Left lung (tissue), 10 donors: Measurements from ENCODE around the gene SPTLC1. TPM values are rescaled to one million over a fixed set of nuclear protein-coding genes. Genes with fewer than 3 reads are reported as not detected.
A peak's percentile ranks its signal among the peaks of the same experiment; 100 is the strongest.

ENCODE experiments used
- ATAC-seq: fragments of 200-7000 bp; cut with Tn5 transposase; one replicate; pipeline ENCODE4 v1.9.1; 2020; ENCODE audit warnings: moderate library complexity
- DNase-seq, 4 donors: peaks; one replicate each; pipeline ENCODE4 v3.0.0-alpha.2; 2013 to 2020
- H3K27ac ChIP-seq, 2 donors: fragments of 200-600 bp; sonication (generic) in 1 of 2; one replicate each; pipeline versions ENCODE4 v1.5.0 to v1.8.0; 2020 to 2021
- H3K27me3 ChIP-seq, 2 donors: fragments of 200-600 bp; sonication (generic) in 1 of 2; one replicate each; pipeline versions ENCODE4 v1.5.0 to v1.8.0; 2020 to 2021
- H3K36me3 ChIP-seq, 2 donors: fragments of 200-600 bp; sonication (generic) in 1 of 2; one replicate each; pipeline versions ENCODE4 v1.5.0 to v1.8.0; 2020 to 2021
- H3K4me1 ChIP-seq, 2 donors: fragments of 200-600 bp; one replicate each; pipeline ENCODE4 v1.8.0; 2021
- H3K4me3 ChIP-seq, 2 donors: fragments of 200-600 bp; sonication (generic) in 1 of 2; one replicate each; pipeline versions ENCODE4 v1.5.0 to v1.8.0; 2020 to 2021; ENCODE audit warnings: mild to moderate bottlenecking in 1 of 2
- H3K9me3 ChIP-seq, 2 donors: fragments of 200-600 bp; sonication (generic) in 1 of 2; one replicate each; pipeline versions ENCODE4 v1.5.0 to v1.8.0; 2020 to 2021
- CTCF ChIP-seq, 2 donors: fragments of 200-600 bp; sonication (generic) in 1 of 2; IDR thresholded peaks; one replicate each; pipeline versions ENCODE4 v1.5.0 to v1.8.0; 2021; ENCODE audit warnings: antibody characterized with exemption in 2 of 2
- intact Hi-C, 2 donors: fragments of 100-400 bp; cut with DNase I; formaldehyde crosslinking; loops; one replicate each; pipeline versions ENCODE4 v1.11.2 to v1.14.2; 2022
- polyA plus RNA-seq, 6 donors: library from polyadenylated mRNA; unstranded; fragments of 120-200 nt; gene quantifications; one replicate each; pipeline ENCODE4 v1.2.1, GENCODE V29; 2013; ENCODE audit not compliant: insufficient read length in 6 of 6
- total RNA-seq, 2 donors: library from RNA; stranded (reverse); fragmentation: NEBNext Ultra II Directional; extraction: Animal tissue kit (Norgen Biotek cat#: 25700); gene quantifications; one replicate each; pipeline ENCODE4 v1.2.1, GENCODE V29; 2021
- donor health status: DM: no; HTN: yes; CAD: no.
- donor health status: DM: no; HTN: no; CAD: no.

SPTLC1 gene
- total and polyA plus RNA-seq, 8 donors: 68.0 to 91.6 (median 81.7) TPM

GRCh38 chr9:92132501-92132900 is 17.3 kb upstream of the SPTLC1 start:
- DNase-seq (no peak), ATAC-seq (no peak)
- no peaks in the 10 kb centered on the region for H3K36me3 ChIP-seq
- peaks cover 0 to 7% of the 10 kb centered on the region in 2 donors for H3K4me1 ChIP-seq
- peaks cover 0 to 12% of the 10 kb centered on the region in 2 donors for H3K27me3 ChIP-seq
- no peak overlapping the region for H3K27ac ChIP-seq
- no peak overlapping the region for H3K4me3 ChIP-seq
- TF ChIP-seq CTCF (IDR thresholded peaks at IDR 0.05): no peak
- H3K9me3 ChIP-seq: no peaks in the 10 kb centered on the region
- intact Hi-C loops: loop anchor here in 1 of 2 donors (10.0 kb wide), 1 partner anchor 512 kb away; no protein-coding TSS in a partner anchor

GRCh38 chr9:92122800-92123199 is 7.6 kb upstream of the SPTLC1 start:
- no peak for DNase-seq
- H3K4me1 ChIP-seq: peaks cover 0 to 9% of the 10 kb centered on the region in 2 donors
- TF ChIP-seq CTCF (IDR thresholded peaks at IDR 0.05): no peak
- no peak overlapping the region for H3K4me3 ChIP-seq
- H3K27ac ChIP-seq: no peak overlapping the region
- H3K36me3 ChIP-seq: no peaks in the 10 kb centered on the region
- intact Hi-C loops: no loop called here
- ATAC-seq: no peak
- H3K9me3 ChIP-seq: no peaks in the 10 kb centered on the region
- no peaks in the 10 kb centered on the region for H3K27me3 ChIP-seq

- ATAC-seq (no peak), DNase-seq (no peak)
- Histone ChIP-seq H3K27me3 (no peaks in the 10 kb centered on the region), H3K36me3 (no peaks in the 10 kb centered on the region), H3K4me1 (peaks cover 0 to 9% of the 10 kb centered on the region in 2 donors), H3K4me3 (no peak overlapping the region), H3K27ac (no peak overlapping the region), H3K9me3 (no peaks in the 10 kb centered on the region)
- TF ChIP-seq CTCF (IDR thresholded peaks at IDR 0.05): no peak
- intact Hi-C loops: no loop called here
Measured at GRCh38 chr9:92122061-92122460, 6.8 kb upstream of the SPTLC1 start.

- DNase-seq: no peak
- H3K27me3 ChIP-seq: no peaks in the 10 kb centered on the region
- intact Hi-C loops: no loop called here
Measured at GRCh38 chr9:92121265-92121664, 6.1 kb upstream of the SPTLC1 start.

GRCh38 chr9:92120138-92120537 is 4.9 kb upstream of the SPTLC1 start:
- Histone ChIP-seq H3K36me3 (no peaks in the 10 kb centered on the region), H3K27ac (peak overlapping the region in 1 of 2 donors; percentile 84), H3K27me3 (no peaks in the 10 kb centered on the region), H3K9me3 (no peaks in the 10 kb centered on the region), H3K4me1 (peaks cover 0 to 13% of the 10 kb centered on the region in 2 donors), H3K4me3 (no peak overlapping the region)
- intact Hi-C loops: no loop called here
- TF ChIP-seq CTCF (IDR thresholded peaks at IDR 0.05): no peak
- ATAC-seq (no peak), DNase-seq (no peak)

More at GRCh38 chr9:92121265-92121664, 6.1 kb upstream of the SPTLC1 start:
- TF ChIP-seq CTCF (IDR thresholded peaks at IDR 0.05): no peak
- no peak for ATAC-seq
- H3K4me3 ChIP-seq: no peak overlapping the region
- no peaks in the 10 kb centered on the region for H3K36me3 ChIP-seq
- H3K9me3 ChIP-seq: no peaks in the 10 kb centered on the region
- H3K4me1 ChIP-seq: peaks cover 0 to 9% of the 10 kb centered on the region in 2 donors
- H3K27ac ChIP-seq: no peak overlapping the region
